HS-5 (cell line): ENCODE results near the gene FBXO24.
A peak's percentile ranks its signal among the peaks of the same experiment; 100 is the strongest.
"Not testable (repeated sequence)": the region's sequence is repeated elsewhere in the genome, so short reads cannot be mapped to it uniquely, and the experiment has no call there.

Source experiments
- DNase-seq: peaks from one replicate; pipeline ENCODE4 v3.0.0-alpha.2; 2012; ENCODE audit warnings: low read depth

The FBXO24 gene

GRCh38 chr7:100586266-100587025, at the start of gene FBXO24:
TSS of gene FBXO24 (plus strand) at chr7:100586328. CDS start at chr7:100586626, 298 bp downstream.
- DNase-seq = peak; percentile 96

DNA sequence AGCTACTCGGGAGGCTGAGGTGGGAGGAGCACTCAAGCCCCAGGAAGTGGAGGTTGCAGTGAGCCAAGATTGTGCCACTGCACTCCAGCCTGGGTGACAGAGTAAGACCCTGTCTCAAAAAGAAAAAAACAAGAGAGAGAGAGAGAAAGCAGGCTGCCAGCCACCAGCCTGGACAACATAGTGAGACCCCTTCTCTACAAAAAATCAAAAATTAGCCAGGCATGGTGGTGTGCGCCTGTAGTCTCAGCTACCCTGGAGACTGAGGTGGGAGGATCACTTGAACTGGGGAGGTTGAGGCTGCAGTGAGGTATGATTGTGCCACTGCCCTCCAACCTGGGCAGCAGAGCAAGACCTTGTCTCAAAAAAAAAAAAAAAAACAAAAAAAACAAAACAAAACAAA, 49.4 kb upstream of the FBXO24 start:
- not testable (repeated sequence) for DNase-seq

GRCh38 chr7:100538348-100538653, 47.8 kb upstream of the FBXO24 start:
- no peak for DNase-seq

- peak; percentile 85 for DNase-seq
These were observed 47.3 kb upstream of the FBXO24 start, which contains the start of gene AGFG2 for GRCh38 chr7:100538654-100539435. TSS of gene AGFG2 (plus strand) at chr7:100539203. CDS start at chr7:100539347, 144 bp downstream.

- DNase-seq = no peak
These were observed 46.6 kb upstream of the FBXO24 start for GRCh38 chr7:100539436-100540006.

DNA sequence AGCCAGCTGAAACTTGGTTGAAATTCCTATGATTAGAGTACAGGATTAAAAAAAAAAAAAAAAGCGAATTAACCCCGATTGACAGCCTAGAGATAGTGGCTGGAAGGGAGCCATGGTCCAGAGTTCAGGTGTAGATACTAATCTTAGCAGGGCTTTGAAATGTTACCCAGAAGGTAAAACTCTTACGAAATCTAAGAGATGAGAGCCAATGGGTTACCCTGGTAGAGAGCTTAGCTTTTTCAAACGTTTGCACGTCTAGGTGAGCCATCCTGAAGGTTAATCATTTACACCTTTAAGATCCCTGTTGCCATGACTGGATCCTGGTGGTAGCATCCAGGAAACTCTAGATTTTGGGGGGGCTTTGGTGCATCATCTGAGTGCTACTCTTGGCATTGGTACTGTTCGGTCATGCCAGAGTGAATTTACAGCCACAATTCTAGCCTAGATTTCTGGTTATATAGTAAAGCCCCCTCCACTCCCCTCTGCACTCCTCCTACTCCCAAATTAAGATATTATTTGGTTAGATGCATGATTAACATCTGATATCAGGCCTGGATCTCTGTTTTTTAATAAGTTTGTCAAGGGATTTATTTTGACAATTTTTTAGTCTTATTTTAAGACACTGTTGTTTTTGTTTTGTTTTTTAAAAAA, 45.9 kb upstream of the FBXO24 start:
- no peak for DNase-seq

GRCh38 chr7:100541309-100541708, 44.8 kb upstream of the FBXO24 start:
- DNase-seq = not testable (repeated sequence)

GRCh38 chr7:100543586-100543985, 42.5 kb upstream of the FBXO24 start:
- no peak for DNase-seq

- DNase-seq = no peak
These were observed 41.7 kb upstream of the FBXO24 start for GRCh38 chr7:100544386-100544785.

GRCh38 chr7:100544967-100545359, 41.2 kb upstream of the FBXO24 start:
- DNase-seq = no peak

GRCh38 chr7:100545360-100546128, 40.6 kb upstream of the FBXO24 start:
- peak; percentile 71 for DNase-seq

DNA sequence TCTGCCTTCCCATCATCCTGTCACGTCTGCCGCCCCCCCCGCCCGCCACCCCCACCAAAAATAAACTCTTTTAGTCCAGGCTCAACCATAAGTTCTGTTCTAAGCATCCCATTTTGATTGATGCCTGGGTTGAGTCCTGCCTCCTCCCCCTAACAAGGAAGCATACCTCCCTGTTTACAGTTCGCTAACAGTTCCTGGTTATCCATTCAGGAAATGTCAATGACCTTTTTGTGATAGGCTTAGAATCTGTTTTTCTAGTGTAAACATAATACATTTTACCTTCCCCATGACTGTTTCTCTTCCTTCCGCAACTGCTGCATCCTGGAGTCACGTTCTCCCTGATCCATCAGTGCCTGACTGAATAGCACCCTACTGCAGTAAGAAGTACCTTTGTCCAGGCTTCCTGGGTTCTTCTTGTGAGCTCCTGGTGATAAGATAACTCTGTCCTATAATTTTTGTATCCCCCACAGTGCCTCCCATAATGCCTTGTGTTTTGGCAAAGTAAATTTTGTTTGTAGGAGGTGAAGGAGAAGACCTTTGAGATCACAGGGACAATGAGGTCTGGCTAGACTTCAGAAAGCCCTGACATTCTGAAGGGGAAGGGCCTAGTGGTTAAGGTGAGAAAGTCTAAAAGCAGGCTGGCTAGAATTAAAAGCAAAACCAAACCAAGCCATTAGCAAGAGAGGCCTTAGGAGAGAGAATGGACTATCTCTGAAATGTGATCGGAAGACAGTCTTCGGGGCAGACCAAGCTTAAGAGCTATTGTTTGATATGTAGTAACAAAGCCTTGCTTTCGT, 39.8 kb upstream of the FBXO24 start:
- no peak for DNase-seq

DNA sequence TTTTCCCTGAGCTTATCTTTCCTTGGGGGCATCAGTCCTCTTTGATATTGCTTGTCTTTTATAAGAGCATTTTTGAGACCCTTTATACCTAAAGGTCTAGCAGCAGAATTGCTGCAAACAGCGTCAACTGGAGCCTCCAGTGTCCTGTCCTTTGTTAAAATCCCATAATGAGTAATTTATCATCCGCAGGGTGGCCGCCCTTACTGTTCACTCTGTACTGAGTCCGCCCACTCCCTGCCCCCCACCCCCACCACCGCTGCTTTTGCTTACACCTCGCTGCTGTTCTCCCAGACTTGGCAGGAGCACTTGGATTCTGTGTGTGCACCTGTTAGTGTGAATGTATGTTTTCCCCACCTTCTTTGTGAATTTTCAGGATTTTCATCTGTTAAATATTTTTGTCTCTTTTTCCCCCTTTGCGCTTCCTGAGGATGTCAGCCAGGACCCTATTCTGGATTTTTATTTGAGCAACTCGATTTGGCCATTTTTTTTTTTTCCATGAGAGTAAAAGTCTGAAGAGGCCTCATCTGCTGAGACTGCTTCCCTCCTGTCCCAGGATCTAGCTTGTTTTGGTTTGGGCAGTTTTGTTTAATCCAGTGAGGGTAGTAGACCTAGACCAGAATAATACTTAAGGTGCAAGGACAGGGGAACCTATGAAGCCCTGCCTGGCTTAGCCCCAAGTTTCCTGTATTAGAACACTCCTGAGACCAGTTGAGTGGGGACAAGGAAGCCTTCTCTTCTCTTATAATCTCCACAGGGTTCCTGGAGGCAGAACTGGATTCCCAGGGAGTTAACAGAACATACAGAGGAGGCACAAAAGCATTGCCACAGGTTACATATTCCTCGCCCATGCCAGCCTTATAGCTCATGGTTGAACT, 39.0 kb upstream of the FBXO24 start:
- no peak for DNase-seq

DNA sequence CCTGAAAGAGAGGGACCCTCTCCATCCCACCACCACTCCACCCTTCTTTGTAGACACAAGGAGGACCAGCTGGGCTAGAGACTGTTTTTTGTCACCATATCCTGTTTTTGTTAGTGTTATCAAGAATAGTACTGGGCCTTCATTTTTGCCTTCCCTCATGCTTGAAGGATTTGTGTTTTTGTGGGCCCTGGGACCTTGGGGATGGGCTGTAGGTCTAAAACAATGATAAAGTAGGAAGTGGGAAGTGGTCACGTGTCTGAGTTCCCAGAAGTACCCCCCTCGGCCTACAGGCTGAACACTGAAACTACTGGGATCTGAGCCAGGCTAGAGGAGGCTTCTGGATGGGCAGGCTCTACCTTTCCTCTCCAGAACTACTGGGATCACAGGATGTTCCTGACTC, 38.3 kb upstream of the FBXO24 start:
- no peak for DNase-seq

- DNase-seq = not testable (repeated sequence)
These were observed 37.7 kb upstream of the FBXO24 start for GRCh38 chr7:100548446-100548845.

- no peak for DNase-seq
These were observed 33.6 kb upstream of the FBXO24 start for GRCh38 chr7:100552532-100552931.

- no peak for DNase-seq
These were observed 33.1 kb upstream of the FBXO24 start for GRCh38 chr7:100553032-100553431.

GRCh38 chr7:100555701-100556100, 30.4 kb upstream of the FBXO24 start:
- DNase-seq = no peak

GRCh38 chr7:100556541-100556940, 29.6 kb upstream of the FBXO24 start:
- no peak for DNase-seq

DNA sequence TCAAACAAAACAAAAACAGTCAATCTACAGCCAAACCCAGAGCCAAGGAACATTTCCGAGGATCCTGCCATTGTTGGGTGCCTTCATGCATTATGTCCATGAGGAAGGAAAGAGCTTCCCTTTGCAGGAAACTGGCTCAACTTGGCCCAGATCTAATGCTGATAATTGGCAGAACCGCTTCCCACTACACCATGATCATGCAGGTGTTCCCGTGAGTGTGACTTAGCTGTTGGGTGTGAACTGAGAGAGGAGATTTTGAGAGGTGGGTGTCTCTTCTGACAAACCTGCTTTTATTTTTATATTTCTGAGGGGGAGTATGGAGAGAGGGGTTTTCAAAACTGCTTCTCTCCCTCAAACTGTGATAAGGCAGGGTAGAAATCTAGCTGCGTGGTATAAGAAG, 27.0 kb upstream of the FBXO24 start:
- no peak for DNase-seq
